Kidney (tissue), 11 donors: ENCODE measurements around the gene AAMDC. TPM values are rescaled to one million over a fixed set of nuclear protein-coding genes. Genes with fewer than 3 reads are reported as not detected.
A peak's percentile ranks its signal among the peaks of the same experiment; 100 is the strongest.
"Not testable (repeated sequence)": the region's sequence is repeated elsewhere in the genome, so short reads cannot be mapped to it uniquely, and the experiment has no call there.

Source experiments
- DNase-seq, 5 donors: peaks; one replicate each; pipeline ENCODE4 v3.0.0-alpha.2; 2013 to 2020
- FAIRE-seq: peaks from 2 replicates; lab custom pipeline; 2012; peaks lifted over from hg19 to GRCh38; lab: Jason Lieb, UNC
- H3K27ac ChIP-seq, 2 donors: one replicate each; pipeline ENCODE4 v1.7.0; 2013; ENCODE audit warnings: low read depth in 2 of 2, low read length in 2 of 2, inconsistent platforms in 1 of 2
- H3K27me3 ChIP-seq: one replicate; pipeline ENCODE4 v1.7.1; 2013; ENCODE audit warnings: low read length, inconsistent platforms; ENCODE audit not compliant: control insufficient read depth, insufficient read depth
- H3K36me3 ChIP-seq, 3 donors: one replicate each; pipeline versions ENCODE4 v1.7.0 to v1.7.1; 2013; ENCODE audit warnings: low read length in 3 of 3, control low read depth in 1 of 3, inconsistent platforms in 1 of 3; ENCODE audit not compliant: insufficient read depth in 3 of 3, control insufficient read depth in 2 of 3
- H3K4me1 ChIP-seq, 3 donors: one replicate each; pipeline versions ENCODE4 v1.7.0 to v1.7.1; 2013; ENCODE audit warnings: low read length in 3 of 3, inconsistent platforms in 1 of 3, low read depth in 1 of 3; ENCODE audit not compliant: control insufficient read depth in 2 of 3, insufficient read depth in 2 of 3
- H3K4me3 ChIP-seq, 3 donors: one replicate each; pipeline versions ENCODE4 v1.7.0 to v1.8.1; 2013; ENCODE audit warnings: low read length in 3 of 3, control low read depth in 1 of 3, inconsistent platforms in 1 of 3
- H3K9ac ChIP-seq, 3 donors: one replicate each; pipeline versions ENCODE4 v1.7.0 to v1.7.1; 2013; ENCODE audit warnings: low read length in 3 of 3, control low read depth in 1 of 3, inconsistent platforms in 1 of 3
- H3K9me3 ChIP-seq, 3 donors: one replicate each; pipeline versions ENCODE4 v1.7.0 to v1.7.1; 2013; ENCODE audit warnings: low read length in 3 of 3, control low read depth in 1 of 3, inconsistent platforms in 1 of 3; ENCODE audit not compliant: control insufficient read depth in 2 of 3, insufficient read depth in 1 of 3
- intact Hi-C: fragments of 100-400 bp; cut with DNase I; formaldehyde crosslinking; loops from one replicate; pipeline ENCODE4 v1.11.1; 2022
- polyA plus RNA-seq: library from polyadenylated mRNA; stranded (reverse); fragments of 350-450 nt; fragmentation: Illumina TruSeq; extraction: RNeasy Lipid Tissue Mini Kit (QIAGEN cat#74804); gene quantifications from one replicate; pipeline ENCODE4 v1.2.3, GENCODE V29; 2014; ENCODE audit warnings: low read depth, low replicate concordance; ENCODE audit not compliant: insufficient read depth
- total RNA-seq: library from RNA; stranded (reverse); fragmentation: NEBNext Ultra II Directional; extraction: Animal tissue kit (Norgen Biotek cat#: 25700); gene quantifications from one replicate; pipeline ENCODE4 v1.2.1, GENCODE V29; 2021
- donor health status: control.
- donor health status: control.
- donor health status: DM: yes; HTN: yes; CAD: no.
- donor health status: Normal renal cell carcinoma (clear cell type).

Gene AAMDC
- total and polyA plus RNA-seq, 2 donors from 2014 or later, result 35.8 to 70.8 TPM

DNA sequence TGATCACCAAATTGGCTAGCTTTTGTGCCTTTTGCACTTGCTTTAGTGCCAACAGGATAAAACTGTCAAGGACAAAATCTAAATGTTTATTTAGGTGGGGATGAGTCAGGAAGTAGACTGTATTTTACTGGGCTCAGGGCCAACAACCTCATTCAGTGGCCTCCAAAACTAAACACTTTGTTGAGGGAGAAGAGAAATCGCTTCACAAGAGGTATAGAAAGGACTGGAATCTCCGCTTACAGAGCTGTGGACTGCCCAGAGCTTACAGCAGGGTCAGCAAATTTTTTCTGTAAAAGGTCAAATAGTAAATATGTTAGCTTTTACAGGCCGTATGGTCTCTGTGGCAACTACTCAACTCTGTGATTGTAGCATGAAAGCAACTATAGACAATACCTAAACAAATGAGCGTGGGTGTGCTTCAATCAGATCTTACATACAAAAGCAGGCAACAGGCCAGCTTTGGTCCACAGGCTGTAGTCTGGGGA, 93.4 kb downstream of the AAMDC start:
- H3K27me3 ChIP-seq, FAIRE-seq, H3K27ac ChIP-seq, intact Hi-C loops, H3K9me3 ChIP-seq, H3K4me3 ChIP-seq, H3K9ac ChIP-seq, H3K36me3 ChIP-seq, H3K4me1 ChIP-seq: not testable (repeated sequence)
- peak in 3 of 5 donors; percentile 9 to 56 (median 17) for DNase-seq

DNA sequence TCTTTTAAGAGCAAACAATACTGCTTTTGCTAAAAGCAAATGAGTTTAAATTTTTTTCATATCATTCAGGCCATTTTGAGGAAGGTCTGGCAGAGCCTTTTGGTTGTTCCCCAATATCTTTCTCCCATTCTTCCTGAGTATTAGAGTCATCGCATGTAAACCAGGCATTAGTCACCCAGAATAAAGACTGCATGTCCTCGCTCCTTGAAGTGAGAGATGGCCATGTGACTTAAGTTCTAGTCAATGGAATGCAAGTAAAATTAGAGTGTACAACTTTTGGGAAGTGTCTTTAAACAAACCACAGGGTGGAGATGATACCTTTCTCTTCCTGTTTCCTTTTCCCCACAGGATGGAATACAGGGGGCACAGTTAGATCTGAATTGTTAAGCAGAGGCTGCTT, 96.8 kb downstream of the AAMDC start:
- intact Hi-C loops, H3K27ac ChIP-seq, H3K4me1 ChIP-seq, H3K9ac ChIP-seq, FAIRE-seq, H3K36me3 ChIP-seq, DNase-seq, H3K27me3 ChIP-seq, H3K4me3 ChIP-seq, H3K9me3 ChIP-seq: not testable (repeated sequence)

Other genes starting within 250 kb of the AAMDC start
- 1.4 TPM for gene AQP11, start 231.2 kb upstream of the AAMDC start, total RNA-seq
- gene AQP11, start 231.2 kb upstream of the AAMDC start, polyA plus RNA-seq, result 3.8 TPM
- 79.3 TPM for gene CLNS1A, start 183.3 kb upstream of the AAMDC start, total RNA-seq
- gene CLNS1A, start 183.3 kb upstream of the AAMDC start, polyA plus RNA-seq, result 74.4 TPM
- 71.9 TPM for gene RSF1, start 422 bp upstream of the AAMDC start, total RNA-seq
- 7.9 TPM for gene RSF1, start 422 bp upstream of the AAMDC start, polyA plus RNA-seq
- gene INTS4, start 173.5 kb downstream of the AAMDC start, total RNA-seq, result 34.6 TPM
- 16.7 TPM for gene INTS4, start 173.5 kb downstream of the AAMDC start, polyA plus RNA-seq
- 13.7 TPM for gene KCTD14, start 202.1 kb downstream of the AAMDC start, total RNA-seq
- gene KCTD14, start 202.1 kb downstream of the AAMDC start, polyA plus RNA-seq, result 14.8 TPM
- not detected for gene THRSP, start 242.7 kb downstream of the AAMDC start, total RNA-seq
- gene THRSP, start 242.7 kb downstream of the AAMDC start, polyA plus RNA-seq, result 6.4 TPM